ENCODE results near the gene AGPAT2.
A peak's percentile ranks its signal among the peaks of the same experiment; 100 is the strongest.

AGPAT2 gene

DNA sequence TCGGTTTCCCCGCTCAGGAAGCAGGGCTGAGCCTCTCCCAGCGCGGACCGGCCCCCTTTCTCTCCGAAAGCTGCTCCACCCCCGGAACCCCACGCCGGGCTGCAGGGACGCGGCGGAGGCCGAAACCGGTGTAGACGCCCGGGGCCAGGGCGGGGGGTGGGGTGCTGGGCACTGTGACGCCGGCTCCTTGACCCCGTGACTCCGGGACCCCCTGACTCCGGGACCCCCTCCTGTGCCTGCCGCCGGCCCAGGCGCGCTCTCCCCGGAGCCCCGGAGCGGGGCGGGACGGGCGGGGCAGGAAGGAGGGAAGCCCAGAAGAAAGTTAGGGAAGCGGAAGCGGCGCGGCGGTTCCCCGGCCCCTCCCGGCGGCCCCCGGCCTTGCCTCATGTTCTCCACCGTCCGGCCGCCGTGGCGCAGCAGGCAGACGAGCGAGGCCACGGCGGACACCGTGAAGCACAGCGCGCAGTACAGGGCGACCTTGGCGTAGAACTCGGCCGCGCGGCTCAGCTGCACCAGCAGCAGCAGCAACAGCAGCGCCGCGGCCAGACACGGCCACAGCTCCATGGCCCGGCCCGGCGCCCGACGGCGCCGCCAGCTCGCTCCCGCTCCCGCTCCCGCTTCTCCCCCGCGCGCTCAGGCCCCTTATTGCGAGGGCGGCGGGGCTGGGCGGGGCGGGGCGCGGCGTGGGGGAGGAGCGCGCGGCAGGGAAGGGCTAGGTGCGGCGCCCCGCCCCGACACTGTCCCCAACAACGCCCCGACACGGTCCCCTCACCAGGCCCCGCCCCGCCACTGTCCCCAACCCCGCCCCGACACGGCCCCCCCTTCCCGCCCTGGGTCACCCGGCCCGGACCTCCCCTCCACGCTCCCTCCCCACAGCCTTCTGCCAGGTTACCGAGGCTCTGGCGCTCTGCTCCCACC, at the start of gene AGPAT2:
Gene AGPAT2, minus strand, starts transcription at position 664 of the 918 bp plus-strand sequence. Its CDS starts 100 bp downstream, at position 564.
- peak; percentile 43 for DNase-seq (ENCODE audit: low read depth)

- DNase-seq (ENCODE audit: low read depth): no peak
These were observed 48.7 kb upstream of the AGPAT2 start for GRCh38 chr9:136735812-136736480.

GRCh38 chr9:136734837-136735496, 47.7 kb upstream of the AGPAT2 start:
- no peak for DNase-seq (ENCODE audit: low read depth)

DNA sequence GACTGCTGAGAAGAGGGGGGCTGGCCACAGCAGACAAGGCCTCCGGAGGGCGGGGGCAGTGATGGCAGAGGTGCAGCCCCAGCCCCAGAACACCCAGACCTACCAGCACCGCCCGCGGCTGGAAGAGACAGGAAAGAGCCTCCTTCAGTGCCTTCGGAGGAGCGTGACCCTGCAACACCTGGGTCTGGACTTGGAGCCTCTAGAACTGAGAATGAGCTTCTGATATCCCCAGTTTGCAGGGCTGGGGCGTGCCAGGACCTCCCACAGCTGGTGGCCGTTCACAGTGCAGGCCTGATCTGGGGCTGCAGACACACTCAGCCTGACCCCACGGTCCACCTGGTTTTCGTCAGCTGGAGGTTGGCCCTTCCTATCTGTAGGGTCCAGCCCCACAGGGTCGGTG, 46.4 kb upstream of the AGPAT2 start:
- no peak for DNase-seq (ENCODE audit: low read depth)

- no peak for DNase-seq (ENCODE audit: low read depth)
These were observed 45.4 kb upstream of the AGPAT2 start for GRCh38 chr9:136732444-136733178.

GRCh38 chr9:136729926-136730325, 42.7 kb upstream of the AGPAT2 start:
- no peak for DNase-seq (ENCODE audit: low read depth)

GRCh38 chr9:136729144-136729543, 41.9 kb upstream of the AGPAT2 start:
- no peak for DNase-seq (ENCODE audit: low read depth)

GRCh38 chr9:136728548-136729123, 41.4 kb upstream of the AGPAT2 start:
- DNase-seq (ENCODE audit: low read depth): peak; percentile 19

DNA sequence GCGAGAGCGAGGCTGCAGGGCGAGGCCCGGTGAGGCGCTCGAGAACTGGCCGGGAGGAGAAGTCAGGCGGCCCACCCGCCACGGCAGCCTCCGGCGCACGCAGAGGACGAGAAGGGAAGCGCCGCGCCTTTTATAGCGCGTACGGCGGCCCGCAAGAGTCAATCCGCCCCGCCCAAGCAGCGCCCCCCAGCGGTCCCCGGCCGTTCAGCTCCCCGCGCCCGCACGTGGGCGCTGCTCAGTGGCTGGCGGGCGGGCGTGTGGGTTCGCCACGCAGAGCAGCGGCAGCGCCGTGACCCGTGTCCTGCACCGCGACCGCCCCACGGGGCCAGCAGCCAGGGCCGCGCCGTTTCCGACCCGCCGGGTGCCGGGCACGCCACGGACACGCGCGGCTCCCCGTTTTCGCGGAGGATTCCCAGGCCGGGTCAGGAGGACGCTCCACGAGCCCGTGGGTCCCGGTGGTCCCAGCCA, 40.9 kb upstream of the AGPAT2 start:
- peak; percentile 79 for DNase-seq (ENCODE audit: low read depth)

GRCh38 chr9:136726631-136727191, 39.5 kb upstream of the AGPAT2 start:
- peak; percentile 44 for DNase-seq (ENCODE audit: low read depth)

DNA sequence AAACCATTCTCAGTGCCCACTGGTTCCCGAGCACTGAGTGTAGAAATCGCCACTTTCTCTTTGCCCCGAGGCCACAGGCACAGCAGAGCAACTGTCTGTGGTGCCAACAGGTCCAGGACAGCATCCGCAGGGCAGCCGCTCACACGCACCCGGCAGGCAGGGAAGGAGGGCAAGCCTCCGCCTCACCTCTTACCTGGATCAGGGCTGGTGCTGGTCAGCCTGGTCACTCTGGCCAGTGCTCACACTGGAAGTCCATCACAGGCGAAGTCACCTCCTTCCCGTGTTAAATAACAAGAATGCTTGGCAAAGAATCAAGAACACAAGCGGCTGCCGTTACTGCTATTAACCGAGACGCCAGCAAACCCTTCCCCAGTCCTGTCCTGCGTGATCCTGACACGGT, 38.9 kb upstream of the AGPAT2 start:
- no peak for DNase-seq (ENCODE audit: low read depth)

GRCh38 chr9:136725612-136726011, 38.4 kb upstream of the AGPAT2 start:
- peak; percentile 51 for DNase-seq (ENCODE audit: low read depth)

DNA sequence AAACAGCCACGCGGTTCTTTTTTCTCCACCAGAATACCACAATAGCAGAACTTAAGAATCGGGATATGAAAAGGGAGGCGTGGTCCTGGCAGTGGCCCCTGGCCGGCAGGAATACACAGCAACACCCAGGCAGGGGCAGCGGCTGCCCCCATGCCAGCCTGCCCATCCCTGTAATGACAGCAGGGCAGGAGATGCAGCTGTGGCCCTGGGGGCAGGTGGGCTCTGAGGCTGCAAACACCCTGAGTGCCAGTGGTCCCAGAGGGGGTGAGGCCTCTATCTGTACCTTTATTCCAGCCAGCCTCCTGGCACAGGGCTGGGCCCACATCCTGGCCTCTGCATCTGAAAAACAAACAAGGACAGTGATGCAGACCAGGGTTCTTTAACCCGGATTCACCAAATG, 37.5 kb upstream of the AGPAT2 start:
- no peak for DNase-seq (ENCODE audit: low read depth)

DNA sequence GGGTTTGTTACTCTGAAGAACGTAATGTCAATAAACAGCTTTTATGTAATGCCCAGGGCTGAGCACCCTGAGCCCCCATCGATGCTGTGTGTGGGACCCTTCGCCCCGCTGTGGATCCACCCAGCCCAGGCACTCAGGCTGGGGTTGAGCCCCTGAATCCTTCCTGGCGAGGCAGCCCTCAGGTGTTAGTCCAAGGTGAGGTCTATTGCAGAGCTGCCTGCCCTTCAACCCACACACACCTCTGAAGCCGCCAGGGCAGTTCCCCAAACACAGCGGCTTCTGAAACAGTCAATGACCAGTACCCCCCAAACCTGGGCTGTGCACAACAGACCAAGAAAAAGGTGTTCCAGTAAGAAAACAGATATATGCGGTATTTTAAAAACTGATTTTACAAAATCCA, 36.7 kb upstream of the AGPAT2 start:
- no peak for DNase-seq (ENCODE audit: low read depth)

- no peak for DNase-seq (ENCODE audit: low read depth)
These were observed 36.2 kb upstream of the AGPAT2 start for GRCh38 chr9:136723362-136723976.

GRCh38 chr9:136722969-136723356, 35.7 kb upstream of the AGPAT2 start:
- no peak for DNase-seq (ENCODE audit: low read depth)

- no peak for DNase-seq (ENCODE audit: low read depth)
These were observed 35.1 kb upstream of the AGPAT2 start for GRCh38 chr9:136722093-136722968.

DNA sequence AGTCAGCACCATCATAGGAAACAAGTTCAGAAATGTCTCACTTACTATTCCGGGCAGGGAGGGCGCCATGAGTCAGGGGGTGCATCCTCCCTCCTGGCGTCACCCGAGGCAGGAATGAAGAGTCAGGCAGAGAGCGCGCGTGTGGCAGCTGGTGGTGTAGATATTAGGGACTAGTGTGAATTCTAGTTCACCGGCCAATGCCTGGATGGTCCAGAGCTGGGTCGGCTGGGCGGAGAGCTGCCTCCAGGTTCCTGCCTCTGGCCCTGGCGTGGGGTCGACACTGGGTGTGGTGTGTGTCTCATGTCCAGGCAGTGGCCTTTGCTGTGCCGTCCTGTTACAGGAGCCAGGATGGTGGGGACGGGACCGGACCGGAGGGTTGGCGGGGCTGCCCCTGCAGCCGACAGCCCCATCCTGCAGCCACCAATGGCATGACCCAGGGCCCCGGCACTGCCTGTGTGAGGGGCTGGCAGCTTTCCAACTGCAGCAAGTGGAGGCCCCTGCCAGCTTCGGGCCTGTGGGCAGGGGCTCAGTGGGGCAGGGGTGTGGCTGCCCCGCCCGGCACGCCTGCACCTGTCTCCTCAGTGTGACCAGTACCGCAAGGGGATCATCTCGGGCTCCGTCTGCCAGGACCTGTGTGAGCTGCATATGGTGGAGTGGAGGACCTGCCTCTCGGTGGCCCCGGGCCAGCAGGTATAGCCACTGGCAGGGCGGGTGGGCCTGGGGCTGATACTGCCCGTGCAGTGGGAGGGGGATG, 34.3 kb upstream of the AGPAT2 start:
- peak; percentile 72 for DNase-seq (ENCODE audit: low read depth)

- no peak for DNase-seq (ENCODE audit: low read depth)
These were observed 33.7 kb upstream of the AGPAT2 start for GRCh38 chr9:136720898-136721338.
